ENCODE results near the gene KMT2C. TPM values are rescaled to one million over a fixed set of nuclear protein-coding genes. Genes with fewer than 3 reads are reported as not detected.

The KMT2C gene
- total RNA-seq, 1 donor from 2014 or later = 136 TPM

DNA sequence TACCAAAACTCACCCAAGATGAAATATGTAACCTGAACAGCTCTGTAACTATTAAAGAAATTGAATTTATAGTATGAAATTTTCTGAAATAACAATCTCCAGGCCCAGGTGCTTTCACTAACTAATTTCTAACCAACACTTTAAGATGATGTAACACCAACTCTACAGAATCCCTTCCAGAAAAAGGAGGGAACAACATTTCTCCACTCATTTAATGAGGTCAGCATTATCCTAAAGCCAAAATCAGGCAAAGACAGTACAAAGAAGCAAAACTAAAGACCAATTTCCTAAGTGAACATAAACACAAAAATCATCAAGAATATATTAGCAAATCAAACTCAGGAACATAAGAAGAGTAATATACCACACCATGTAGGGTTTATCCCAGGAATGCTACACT, 65.5 kb downstream of the KMT2C start:
- Mint-ChIP-seq H3K36me3 (ENCODE audit: unreplicated experiment) (peaks cover 4% of the 10 kb centered on the region), H3K27ac (ENCODE audit: unreplicated experiment) (no peak overlapping the region), H3K9me3 (ENCODE audit: unreplicated experiment) (peaks cover 2% of the 10 kb centered on the region), H3K4me3 (ENCODE audit: unreplicated experiment) (no peak overlapping the region), H3K4me1 (ENCODE audit: low read depth, unreplicated experiment) (peaks cover 14% of the 10 kb centered on the region), H3K27me3 (ENCODE audit: unreplicated experiment) (peaks cover 4% of the 10 kb centered on the region)
- DNase-seq = no peak
- TF ChIP-seq, protein P1, sequence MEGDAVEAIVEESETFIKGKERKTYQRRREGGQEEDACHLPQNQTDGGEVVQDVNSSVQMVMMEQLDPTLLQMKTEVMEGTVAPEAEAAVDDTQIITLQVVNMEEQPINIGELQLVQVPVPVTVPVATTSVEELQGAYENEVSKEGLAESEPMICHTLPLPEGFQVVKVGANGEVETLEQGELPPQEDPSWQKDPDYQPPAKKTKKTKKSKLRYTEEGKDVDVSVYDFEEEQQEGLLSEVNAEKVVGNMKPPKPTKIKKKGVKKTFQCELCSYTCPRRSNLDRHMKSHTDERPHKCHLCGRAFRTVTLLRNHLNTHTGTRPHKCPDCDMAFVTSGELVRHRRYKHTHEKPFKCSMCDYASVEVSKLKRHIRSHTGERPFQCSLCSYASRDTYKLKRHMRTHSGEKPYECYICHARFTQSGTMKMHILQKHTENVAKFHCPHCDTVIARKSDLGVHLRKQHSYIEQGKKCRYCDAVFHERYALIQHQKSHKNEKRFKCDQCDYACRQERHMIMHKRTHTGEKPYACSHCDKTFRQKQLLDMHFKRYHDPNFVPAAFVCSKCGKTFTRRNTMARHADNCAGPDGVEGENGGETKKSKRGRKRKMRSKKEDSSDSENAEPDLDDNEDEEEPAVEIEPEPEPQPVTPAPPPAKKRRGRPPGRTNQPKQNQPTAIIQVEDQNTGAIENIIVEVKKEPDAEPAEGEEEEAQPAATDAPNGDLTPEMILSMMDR (IDR thresholded peaks at IDR 0.05; ENCODE audit: partially characterized antibody, unreplicated experiment) = no peak

DNA sequence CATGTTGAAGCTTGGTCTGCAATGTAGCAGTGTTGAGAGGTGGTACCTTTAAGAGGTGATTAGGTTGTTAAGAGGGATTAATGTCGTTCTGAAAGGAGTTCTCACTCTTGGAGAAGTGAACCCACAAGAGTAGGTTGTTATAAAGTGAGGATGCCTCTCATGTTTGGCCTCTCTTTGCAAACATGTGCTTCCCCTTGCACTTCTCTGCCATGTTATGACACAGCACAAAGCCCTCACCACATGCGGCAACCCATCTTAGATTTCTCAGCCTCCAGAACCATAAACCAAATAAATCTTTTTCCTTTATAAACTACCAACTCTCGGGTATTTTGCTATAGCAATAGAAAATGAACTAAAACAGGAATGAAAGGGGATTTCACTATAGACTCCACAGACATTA, 66.3 kb downstream of the KMT2C start:
- peaks cover 2% of the 10 kb centered on the region for H3K9me3 Mint-ChIP-seq (ENCODE audit: unreplicated experiment)
- H3K4me3 Mint-ChIP-seq (ENCODE audit: unreplicated experiment) = no peak overlapping the region
- H3K27ac Mint-ChIP-seq (ENCODE audit: unreplicated experiment) = no peak overlapping the region
- no peak for DNase-seq
- TF ChIP-seq, protein P1 (IDR thresholded peaks at IDR 0.05; ENCODE audit: partially characterized antibody, unreplicated experiment) = no peak
- H3K4me1 Mint-ChIP-seq (ENCODE audit: low read depth, unreplicated experiment) = peaks cover 14% of the 10 kb centered on the region
- H3K36me3 Mint-ChIP-seq (ENCODE audit: unreplicated experiment) = peaks cover 4% of the 10 kb centered on the region
- H3K27me3 Mint-ChIP-seq (ENCODE audit: unreplicated experiment) = peaks cover 4% of the 10 kb centered on the region

DNA sequence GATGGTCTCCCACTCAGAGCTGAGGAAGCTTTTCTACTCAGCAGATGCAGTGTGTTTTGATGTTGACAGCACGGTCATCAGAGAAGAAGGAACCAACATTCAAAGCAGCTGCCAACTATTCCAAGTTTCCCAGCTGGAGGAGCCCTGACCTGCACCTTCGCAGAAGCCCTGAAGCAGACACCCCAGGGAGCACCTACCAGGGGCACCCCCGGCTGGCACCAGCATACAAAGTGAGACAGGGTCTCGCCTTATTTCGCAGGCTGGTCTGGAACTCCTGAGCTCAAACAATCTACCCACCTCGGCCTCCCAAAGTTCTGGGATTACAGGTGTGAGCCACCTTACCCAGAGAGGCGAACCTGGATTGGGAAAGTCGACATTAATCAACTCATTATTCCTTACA, 68.6 kb downstream of the KMT2C start:
- DNase-seq = no peak
- H3K4me3 Mint-ChIP-seq (ENCODE audit: unreplicated experiment) = no peak overlapping the region
- peaks cover 25% of the 10 kb centered on the region for H3K4me1 Mint-ChIP-seq (ENCODE audit: low read depth, unreplicated experiment)
- peaks cover 4% of the 10 kb centered on the region for H3K27me3 Mint-ChIP-seq (ENCODE audit: unreplicated experiment)
- no peak overlapping the region for H3K27ac Mint-ChIP-seq (ENCODE audit: unreplicated experiment)
- H3K36me3 Mint-ChIP-seq (ENCODE audit: unreplicated experiment) = peaks cover 4% of the 10 kb centered on the region
- TF ChIP-seq, protein P1 (IDR thresholded peaks at IDR 0.05; ENCODE audit: partially characterized antibody, unreplicated experiment) = no peak
- H3K9me3 Mint-ChIP-seq (ENCODE audit: unreplicated experiment) = peaks cover 3% of the 10 kb centered on the region

DNA sequence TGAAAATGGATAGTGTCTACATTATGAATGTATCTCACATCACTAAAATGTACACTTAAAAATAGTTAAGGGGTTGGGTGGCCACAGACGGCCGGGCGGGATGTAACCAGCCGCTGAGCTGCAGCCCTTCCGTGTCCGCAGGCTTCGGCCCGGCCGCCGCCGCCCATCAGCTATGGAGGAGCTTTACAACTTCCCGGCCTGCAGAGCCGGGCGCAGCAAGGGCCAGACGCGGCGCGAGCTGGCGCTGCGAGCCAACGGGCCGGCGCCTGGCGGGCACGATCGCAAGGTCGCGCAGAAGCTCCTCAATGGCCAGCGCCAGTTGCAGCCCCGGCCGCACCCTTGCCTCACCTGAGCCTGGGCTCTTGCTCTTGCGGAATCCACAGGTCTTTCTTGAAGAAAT, 69.1 kb downstream of the KMT2C start:
- peaks cover 26% of the 10 kb centered on the region for H3K4me1 Mint-ChIP-seq (ENCODE audit: low read depth, unreplicated experiment)
- peaks cover 3% of the 10 kb centered on the region for H3K27me3 Mint-ChIP-seq (ENCODE audit: unreplicated experiment)
- peaks cover 1% of the 10 kb centered on the region for H3K36me3 Mint-ChIP-seq (ENCODE audit: unreplicated experiment)
- no peak for DNase-seq
- H3K27ac Mint-ChIP-seq (ENCODE audit: unreplicated experiment) = no peak overlapping the region
- no peak overlapping the region for H3K4me3 Mint-ChIP-seq (ENCODE audit: unreplicated experiment)
- TF ChIP-seq, protein P1 (IDR thresholded peaks at IDR 0.05; ENCODE audit: partially characterized antibody, unreplicated experiment) = no peak
- H3K9me3 Mint-ChIP-seq (ENCODE audit: unreplicated experiment) = peaks cover 3% of the 10 kb centered on the region

DNA sequence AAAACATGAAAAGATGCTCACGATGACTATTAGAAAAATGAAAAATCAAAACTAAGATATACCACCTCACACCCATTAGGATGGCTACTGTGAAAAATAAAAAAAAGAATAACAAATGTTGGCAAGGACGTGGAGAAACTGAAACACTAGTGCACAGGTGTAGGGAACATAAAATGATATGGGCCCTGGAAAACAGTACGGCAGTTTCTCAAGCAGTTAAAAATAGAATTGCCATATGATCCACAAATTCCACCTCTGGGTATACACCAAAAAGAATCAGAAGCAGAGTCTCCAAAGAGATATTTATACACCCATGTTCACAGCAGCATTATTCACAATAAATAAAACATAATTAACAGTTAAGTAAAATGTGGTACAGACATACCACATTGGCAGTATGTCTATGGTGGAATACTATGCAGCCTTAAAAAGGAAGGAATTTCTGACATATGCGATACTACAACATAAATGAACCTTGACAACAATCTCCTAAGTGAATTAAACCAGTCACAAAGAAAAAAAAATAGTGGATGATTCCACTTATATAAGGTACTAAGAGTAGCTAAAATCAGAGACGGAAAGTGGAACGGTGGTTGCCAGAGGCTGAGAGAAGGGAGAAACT, 69.7 kb downstream of the KMT2C start:
- TF ChIP-seq, protein P1 (IDR thresholded peaks at IDR 0.05; ENCODE audit: partially characterized antibody, unreplicated experiment) = no peak
- H3K4me1 Mint-ChIP-seq (ENCODE audit: low read depth, unreplicated experiment) = peaks cover 26% of the 10 kb centered on the region
- H3K36me3 Mint-ChIP-seq (ENCODE audit: unreplicated experiment) = no peaks in the 10 kb centered on the region
- no peak overlapping the region for H3K27ac Mint-ChIP-seq (ENCODE audit: unreplicated experiment)
- no peak overlapping the region for H3K4me3 Mint-ChIP-seq (ENCODE audit: unreplicated experiment)
- peaks cover 3% of the 10 kb centered on the region for H3K9me3 Mint-ChIP-seq (ENCODE audit: unreplicated experiment)
- DNase-seq = no peak
- peaks cover 3% of the 10 kb centered on the region for H3K27me3 Mint-ChIP-seq (ENCODE audit: unreplicated experiment)
